Left colon (tissue), 2 donors: ENCODE measurements around the gene NBPF4. TPM values are rescaled to one million over a fixed set of nuclear protein-coding genes. Genes with fewer than 3 reads are reported as not detected.

ENCODE experiments used
- ATAC-seq: fragments of 200-7000 bp; cut with Tn5 transposase; one replicate; pipeline ENCODE4 v1.9.1; 2020; ENCODE audit warnings: mild to moderate bottlenecking, moderate library complexity
- DNase-seq, 2 donors: peaks; one replicate each; pipeline ENCODE4 v3.0.0-alpha.2; 2020
- intact Hi-C, 2 donors: fragments of 100-400 bp; cut with DNase I in 1 of 2; cut with micrococcal nuclease in 1 of 2; formaldehyde crosslinking; loops; one replicate each; pipeline versions ENCODE4 v1.11.2 to v1.14.0; 2022; cut with DNase I, micrococcal nuclease
- total RNA-seq, 2 donors: library from RNA; stranded (reverse); fragmentation: NEBNext Ultra II Directional; extraction: Animal tissue kit (Norgen Biotek cat#: 25700); gene quantifications; one replicate each; pipeline ENCODE4 v1.2.1, GENCODE V29; 2021
- donor health status: DM: no; HTN: no; CAD: no.
- donor health status: DM: yes; HTN: yes; CAD: no.

Gene NBPF4
- total RNA-seq, 2 donors from 2014 or later: 0.53 TPM; not detected in 1

DNA sequence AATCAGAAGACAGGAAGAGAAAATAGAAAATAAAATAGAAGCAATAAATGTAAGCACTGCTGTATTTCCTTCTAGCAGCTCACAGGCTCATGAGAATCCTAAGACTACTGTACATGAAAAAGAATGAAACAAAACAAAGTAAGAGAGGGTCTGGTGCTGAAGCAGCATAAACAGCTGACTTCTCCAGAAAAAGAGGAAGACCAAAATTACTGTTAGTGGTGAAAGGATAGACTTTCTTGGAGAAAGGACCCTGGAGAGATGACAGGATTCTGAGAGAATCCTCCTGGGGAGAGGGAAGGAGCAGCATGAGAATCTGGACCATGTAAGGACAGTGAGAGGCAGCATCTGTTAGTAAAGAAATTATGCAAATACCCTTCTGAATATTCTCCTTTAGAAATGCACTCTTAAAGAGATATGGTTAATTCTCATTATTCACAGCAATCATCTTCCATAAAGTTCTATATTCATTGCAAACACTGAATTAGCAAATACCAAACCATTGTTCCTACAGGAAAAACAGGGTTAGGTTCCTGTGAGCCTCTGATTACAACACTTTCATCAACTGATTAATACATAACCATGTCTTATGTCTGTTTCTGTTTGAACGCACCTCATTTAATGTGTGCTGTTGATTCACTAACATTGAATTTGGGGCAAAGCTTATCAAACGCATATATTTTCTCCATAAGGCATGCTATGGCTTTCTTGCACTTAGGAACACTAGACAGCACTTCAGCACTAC lies 60.7 kb downstream of the NBPF4 start:
- intact Hi-C loops: no loop called here
- ATAC-seq (peak; percentile 69), DNase-seq (no peak)

DNA sequence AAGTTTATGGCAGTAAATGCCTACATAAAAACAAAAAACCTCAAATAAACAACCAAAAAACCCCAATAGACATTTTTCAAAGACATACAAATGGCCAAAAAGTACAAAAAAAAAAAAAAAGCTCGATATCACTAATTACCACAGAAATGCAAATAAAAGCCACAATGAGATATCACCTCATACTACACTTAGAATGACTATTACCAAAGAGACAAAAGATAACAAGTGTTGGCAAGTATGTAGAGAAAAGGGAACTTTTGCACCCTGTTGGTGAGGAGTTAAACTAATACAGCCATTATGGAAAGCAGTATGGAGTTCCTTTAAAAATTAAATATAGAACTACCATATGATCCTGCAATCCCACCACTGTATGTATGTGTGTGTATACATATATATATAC lies 64.9 kb downstream of the NBPF4 start:
- intact Hi-C loops: no loop called here
- no peak for ATAC-seq
- no peak for DNase-seq

Other genes starting within 250 kb of the NBPF4 start
- 10 to 100 TPM; 81.2 to 89.0 TPM for gene SLC25A24, start 43.7 kb downstream of the NBPF4 start, total RNA-seq
- gene NBPF6, start 206.3 kb upstream of the NBPF4 start, total RNA-seq: under 1 TPM; 0.34 to 0.89 TPM